GM21360 (cell line): ENCODE measurements around the gene PDLIM5.
"Not testable (repeated sequence)": the region's sequence is repeated elsewhere in the genome, so short reads cannot be mapped to it uniquely, and the experiment has no call there.

Source experiments
- ATAC-seq: cut with Tn5 transposase; IDR thresholded peaks from one replicate; pipeline ENCODE4 v1.9.1; 2021; ENCODE audit warnings: mild to moderate bottlenecking, moderate library complexity; ENCODE audit not compliant: unreplicated experiment

Gene PDLIM5

DNA sequence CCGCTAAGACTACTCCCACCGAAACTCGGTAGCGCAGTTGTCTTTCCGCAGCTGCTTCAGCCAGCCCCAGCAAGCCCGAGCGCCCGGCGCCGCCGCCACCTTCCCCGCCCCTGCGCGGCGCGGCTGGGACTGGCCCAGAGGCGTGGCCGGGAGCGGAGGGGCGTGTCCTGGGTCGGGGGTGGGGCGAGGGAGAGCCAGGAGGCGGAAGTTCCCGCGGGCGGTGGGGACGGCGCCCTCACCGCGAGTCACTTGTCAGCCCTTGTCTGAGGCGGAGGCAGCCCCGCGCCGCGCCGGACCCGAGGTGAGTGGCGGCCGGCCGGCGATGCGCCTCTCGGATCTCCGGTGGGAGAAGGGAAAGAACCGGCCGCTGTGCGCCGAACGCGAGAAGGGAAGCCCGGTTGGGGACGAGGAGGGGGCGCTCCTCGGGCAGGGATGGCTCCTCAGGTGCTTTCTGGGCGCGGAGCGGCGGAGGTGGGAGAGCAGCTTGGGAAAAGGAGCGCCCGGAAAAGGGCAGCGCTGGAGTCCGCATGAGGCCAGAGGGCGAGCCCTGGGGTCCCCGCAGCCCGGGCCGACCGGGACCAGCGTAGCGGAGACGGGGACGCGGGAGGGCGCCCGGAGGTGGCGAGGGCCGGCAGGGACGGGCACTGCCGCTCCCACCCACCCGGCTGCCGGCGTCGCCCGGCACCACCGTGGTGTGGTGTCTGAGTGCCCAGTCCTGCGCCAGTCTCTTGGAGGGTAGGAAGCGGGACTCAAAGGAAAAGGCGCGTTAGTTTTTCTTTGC, at the start of gene PDLIM5:
Gene PDLIM5 (plus strand): TSS at position 248 of the 781 bp plus-strand sequence. CDS start 3,347 bp downstream, outside the sequence.
- ATAC-seq: peak; percentile 94

DNA sequence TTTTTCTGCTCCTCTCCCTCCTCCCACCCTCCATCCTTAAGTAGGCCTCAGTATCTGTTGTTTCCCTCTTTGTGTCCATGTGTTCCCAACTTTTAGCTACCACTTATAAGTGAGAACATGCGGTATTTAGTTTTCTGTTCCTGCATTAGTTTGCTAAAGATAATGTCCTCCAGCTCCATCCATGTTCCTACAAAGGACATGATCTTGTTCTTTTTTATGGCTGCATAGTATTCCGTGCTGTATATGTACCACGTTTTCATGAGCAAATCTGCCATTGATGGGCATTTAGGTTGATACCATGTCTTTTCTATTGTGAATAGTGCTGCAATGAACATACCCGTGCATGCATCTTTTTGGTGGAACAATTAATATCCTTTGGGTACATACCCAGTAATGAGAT, 49.3 kb upstream of the PDLIM5 start:
- not testable (repeated sequence) for ATAC-seq

DNA sequence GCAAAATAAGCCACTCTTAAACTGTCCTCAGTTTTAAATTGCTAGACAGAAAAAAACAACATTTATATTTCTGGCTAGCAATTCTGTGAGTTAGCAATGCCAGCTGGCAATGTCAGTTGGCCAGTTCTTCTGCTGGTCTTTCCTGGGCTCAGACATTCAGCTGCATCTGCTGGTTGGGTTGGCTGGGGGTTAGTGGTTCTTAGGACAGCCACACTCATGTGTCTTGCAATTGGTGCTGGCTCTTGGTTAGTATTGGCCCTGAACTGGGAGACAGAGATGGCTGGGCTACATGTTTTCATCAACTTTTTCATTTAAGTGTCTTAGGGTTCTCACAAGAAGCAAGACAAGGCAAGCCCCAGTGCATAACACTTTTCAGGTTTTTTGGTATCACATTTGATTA, 48.0 kb upstream of the PDLIM5 start:
- ATAC-seq: no peak

- ATAC-seq: peak; percentile 84
Measured at GRCh38 chr4:94406668-94407437, 44.9 kb upstream of the PDLIM5 start.

DNA sequence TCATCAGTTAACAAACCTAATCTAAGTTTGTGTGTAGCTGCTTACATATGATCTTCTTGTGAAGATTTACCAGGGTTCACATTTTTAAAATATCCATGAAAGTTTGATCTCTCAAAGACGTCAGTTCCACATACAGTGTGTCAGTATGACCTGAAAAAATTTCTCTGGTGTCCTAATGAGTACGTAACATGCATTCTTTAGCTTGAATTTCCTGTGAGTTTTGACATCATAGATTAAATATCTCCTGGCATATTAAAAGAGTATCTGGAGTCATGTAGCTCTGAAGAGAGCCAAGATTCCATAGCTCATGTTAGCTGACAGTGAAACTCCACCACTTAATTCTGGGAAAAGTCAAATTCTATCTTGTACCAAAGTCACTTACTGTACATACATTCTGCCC, 43.9 kb upstream of the PDLIM5 start:
- no peak for ATAC-seq

DNA sequence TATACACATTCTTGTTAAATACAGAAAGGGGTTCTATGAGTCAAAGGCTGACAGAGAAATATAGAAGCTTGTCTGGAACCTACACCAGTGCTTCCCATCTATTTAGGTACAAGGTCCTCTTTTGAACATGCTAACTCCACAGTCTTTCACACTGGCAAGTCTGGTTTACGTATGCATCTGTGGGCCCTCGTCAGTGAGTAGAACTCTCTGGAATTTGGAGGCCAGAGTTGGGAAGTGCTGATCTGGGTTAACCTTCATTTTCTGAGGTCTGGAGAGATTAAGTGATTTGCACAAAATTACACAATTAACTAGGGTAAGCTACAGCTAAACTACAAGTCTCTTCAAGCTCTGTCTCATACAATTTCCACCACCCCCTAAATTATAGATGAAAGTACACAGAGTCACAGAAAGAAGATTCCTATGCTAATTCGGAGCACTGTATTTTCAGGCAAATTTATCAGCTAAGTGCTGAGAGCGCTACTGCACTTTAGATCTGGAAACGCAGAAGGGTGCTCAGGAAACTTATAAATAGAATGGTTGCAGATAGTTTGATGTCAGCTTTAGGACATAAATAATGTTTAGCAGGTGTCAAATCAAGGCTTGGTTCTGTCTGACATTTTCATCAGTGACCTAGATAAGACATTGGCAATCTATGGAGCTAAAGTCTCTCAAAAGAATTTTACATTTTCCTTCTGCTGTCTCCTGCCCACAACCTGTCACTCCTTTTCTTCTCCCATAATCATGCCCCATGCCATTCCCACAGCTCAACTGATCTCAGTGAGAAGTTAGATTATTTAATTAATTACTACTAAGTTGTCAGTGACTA, 43.0 kb upstream of the PDLIM5 start:
- no peak for ATAC-seq

- ATAC-seq: no peak
Measured at GRCh38 chr4:94409375-94409679, 42.4 kb upstream of the PDLIM5 start.

DNA sequence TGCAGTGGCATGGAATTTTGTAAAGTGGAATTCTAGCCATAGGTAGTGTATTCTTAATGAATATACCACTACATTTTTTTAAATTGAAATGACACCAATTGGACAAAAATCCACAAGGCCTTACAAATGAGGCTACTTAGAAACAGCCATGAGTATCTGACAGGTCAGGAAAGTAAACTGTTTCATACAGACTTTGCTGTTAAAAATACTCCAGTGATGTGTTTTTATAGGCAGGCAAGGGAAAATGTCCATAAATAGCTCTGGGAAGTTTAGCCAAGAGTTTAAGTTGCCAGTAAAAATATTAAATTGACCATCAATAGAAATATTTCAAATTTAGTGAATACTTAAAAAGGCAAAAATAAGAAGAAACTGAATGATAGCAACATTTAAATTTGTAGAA, 41.8 kb upstream of the PDLIM5 start:
- ATAC-seq: no peak

DNA sequence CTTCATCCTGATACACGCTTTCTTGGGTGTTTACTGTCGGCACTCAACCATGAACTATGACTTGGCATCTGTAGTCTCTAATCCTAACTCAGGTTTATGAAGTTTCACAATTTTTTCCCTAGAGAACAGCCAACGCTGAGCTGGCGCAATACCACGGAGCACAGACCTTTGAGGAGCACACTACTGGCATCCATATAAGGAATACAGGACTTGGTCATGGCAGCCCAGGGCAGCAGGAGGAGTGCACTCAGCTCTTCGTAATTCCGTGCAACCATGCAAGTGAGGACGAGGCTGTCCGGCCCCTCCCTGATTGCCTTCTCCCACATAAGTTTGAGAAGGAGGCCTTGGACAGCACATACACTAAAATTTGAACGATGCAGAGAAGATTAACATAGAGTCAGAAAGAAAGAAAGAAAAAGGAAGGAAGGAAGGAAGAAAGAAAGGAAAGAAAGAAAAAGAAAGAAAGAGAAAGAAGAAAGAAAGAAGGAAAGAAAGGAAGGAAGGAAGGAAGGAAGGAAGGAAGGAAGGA, 41.0 kb upstream of the PDLIM5 start:
- no peak for ATAC-seq

DNA sequence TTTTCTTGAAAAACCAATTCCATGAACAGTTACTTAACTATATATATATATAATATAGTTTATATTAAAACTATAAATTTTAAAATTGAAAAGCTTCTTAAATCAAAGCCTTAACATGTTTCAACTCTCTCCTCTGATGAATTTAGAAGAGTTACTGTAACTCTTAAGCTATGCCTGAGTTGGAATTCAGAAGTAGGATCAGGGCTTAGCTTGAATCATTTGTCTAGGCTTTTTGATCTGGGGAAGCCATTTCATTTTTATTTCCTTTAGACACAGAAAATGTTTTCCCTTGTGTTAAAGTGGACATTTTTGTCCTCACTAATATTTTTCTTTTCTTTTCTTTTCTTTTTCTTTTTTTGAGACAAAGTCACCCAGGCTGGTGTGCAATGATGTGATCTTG, 40.4 kb upstream of the PDLIM5 start:
- no peak for ATAC-seq

DNA sequence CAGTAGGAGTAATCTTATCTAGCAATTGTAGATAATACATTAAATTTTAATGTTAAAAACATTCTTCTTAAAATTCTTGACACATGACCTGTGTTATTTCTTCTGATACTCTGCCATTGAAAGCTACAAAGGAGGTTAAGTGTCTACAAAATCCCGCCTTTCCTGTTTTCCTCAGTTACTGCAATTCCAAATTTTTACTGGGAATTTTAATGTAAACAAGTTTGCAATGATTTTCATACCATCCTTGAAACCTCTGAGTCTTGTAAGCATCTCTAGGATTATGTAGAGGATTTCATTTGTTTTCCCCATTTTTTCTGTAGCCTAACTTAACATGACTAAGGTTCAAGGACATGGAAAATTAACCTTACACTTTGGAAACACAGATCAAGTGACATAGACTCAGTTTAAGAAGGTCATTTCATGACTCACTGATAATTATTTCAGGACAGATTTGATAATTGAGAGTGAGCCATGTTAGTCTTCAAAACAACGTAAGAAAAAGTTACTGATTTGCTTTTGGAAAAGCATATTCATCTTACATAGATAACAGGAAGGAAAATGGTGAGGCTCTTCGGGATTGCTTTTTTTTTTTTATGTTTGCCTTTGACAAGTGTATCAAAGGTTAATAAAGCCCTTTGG, 39.6 kb upstream of the PDLIM5 start:
- no peak for ATAC-seq

DNA sequence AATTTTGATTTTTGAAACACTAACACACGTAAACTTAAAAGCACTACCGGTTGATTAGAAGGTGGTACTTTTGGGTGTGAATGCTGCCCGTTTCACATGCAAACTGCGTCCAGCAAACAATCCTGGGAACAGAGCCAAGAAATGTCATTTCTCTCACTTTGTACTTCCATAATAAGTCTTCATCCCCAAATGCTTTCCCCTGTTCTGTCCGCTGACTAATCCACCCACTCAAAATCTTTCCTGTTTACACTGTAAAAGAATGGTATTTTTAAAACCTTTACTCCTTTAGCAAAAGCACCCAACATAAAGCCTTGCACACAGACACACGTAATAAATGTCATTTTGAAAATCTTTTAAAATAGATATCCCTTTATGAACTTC, 39.1 kb upstream of the PDLIM5 start:
- ATAC-seq: no peak

- ATAC-seq: no peak
Measured at GRCh38 chr4:94413085-94413840, 38.5 kb upstream of the PDLIM5 start.

DNA sequence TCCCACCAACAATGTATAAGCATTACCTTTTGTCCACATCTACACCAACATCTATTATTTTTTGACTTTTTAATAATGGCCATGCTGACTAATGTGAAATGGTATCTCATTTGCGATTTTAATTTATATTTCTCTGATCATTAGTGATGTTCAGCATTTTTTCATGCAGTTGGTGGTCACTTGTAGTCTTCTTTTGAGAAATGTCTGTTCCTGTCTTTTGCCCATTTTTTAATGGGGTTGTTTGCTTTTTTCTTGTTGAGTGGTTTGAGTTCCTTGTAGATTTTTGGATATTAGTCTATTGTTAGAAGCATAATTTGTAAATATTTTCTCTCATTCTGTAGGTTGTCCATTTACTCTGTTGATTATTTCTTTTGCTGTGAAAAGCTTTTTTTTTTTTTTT, 36.8 kb upstream of the PDLIM5 start:
- ATAC-seq: no peak

DNA sequence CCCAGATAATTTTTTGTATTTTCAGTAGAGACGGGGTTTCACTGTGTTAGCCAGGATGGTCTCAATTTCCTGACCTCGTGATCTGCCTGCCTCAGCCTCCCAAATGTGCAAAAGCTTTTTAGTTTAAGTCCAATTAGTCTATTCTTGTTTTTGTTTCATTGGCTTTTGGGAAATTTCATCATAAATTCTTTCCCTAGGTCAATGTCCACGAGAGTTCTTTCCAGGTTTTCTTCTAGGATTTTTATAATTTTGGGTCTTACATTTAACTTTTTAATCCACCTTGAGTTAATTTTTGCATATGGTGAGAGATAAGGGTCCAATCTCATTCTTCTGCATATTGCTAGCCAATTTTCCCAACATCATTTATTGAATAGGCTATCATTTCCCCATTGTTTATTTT, 36.3 kb upstream of the PDLIM5 start:
- ATAC-seq: no peak

DNA sequence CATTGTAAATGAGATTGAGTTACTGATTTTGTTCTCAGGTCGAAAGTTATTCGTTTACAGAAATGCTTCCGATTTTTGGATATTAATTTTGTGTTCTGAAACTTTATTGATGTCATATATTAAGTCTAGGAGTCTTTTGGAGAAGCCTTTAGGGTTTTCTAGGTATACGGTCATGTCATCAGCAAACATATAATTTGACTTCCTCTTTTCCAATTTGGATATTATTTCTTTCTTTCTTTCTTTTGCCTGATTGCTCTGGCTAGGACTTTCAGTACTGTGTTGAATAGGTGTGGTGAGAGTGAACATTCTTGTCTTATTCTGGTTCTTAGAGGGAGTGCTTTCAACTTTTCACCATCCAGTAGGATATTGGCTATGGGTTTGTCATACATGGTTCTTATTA, 35.4 kb upstream of the PDLIM5 start:
- no peak for ATAC-seq

GRCh38 chr4:94416981-94417380, 34.8 kb upstream of the PDLIM5 start:
- ATAC-seq: no peak

GRCh38 chr4:94419549-94419948, 32.2 kb upstream of the PDLIM5 start:
- ATAC-seq: no peak

GRCh38 chr4:94419956-94420355, 31.8 kb upstream of the PDLIM5 start:
- ATAC-seq: no peak

- ATAC-seq: no peak
Measured at GRCh38 chr4:94420356-94420755, 31.4 kb upstream of the PDLIM5 start.
